ENCODE data around the gene PIGS. TPM values are rescaled to one million over a fixed set of nuclear protein-coding genes. Genes with fewer than 3 reads are reported as not detected.
"Not testable (repeated sequence)": the region's sequence is repeated elsewhere in the genome, so short reads cannot be mapped to it uniquely, and the experiment has no call there.

Gene PIGS
- total RNA-seq, 1 experiment from 2014 or later = 64.2 TPM

- Histone ChIP-seq H3K4me3 (no peak within 1 kb of the TSS), H3K4me1 (replicated peaks; ENCODE audit: insufficient read depth) (peaks cover 10% of the 10 kb centered on the region), H3K79me2 (ENCODE audit: low read depth) (no peaks in the 10 kb centered on the region), H4K20me1 (ENCODE audit: insufficient read depth) (no peaks in the 10 kb centered on the region; the same call in 1 of the 2 replicates), H3K36me3 (ENCODE audit: low read depth) (0 out of 2 replicates have a peak, but pooled peaks cover 4% of the 10 kb centered on the region), H3K4me2 (peak within 1 kb of the TSS; percentile 52), H3K27ac (no peak within 1 kb of the TSS), H3K9me3 (ENCODE audit: insufficient read depth, low read depth) (no peaks in the 10 kb centered on the region), H3F3A (ENCODE audit: insufficient read depth, low read depth) (peaks cover 15% of the 10 kb centered on the region; the same call in 1 of the 2 replicates), H3K9me2 (ENCODE audit: insufficient read depth) (no peaks in the 10 kb centered on the region), H2AFZ (0 out of 2 replicates have a peak within 1 kb of the TSS, but pooled peaks have one; percentile 41), H3K27me3 (ENCODE audit: insufficient read depth, low read depth) (no peaks in the 10 kb centered on the region)
- no TSS peak for BruUV-seq (replicated peaks)
- TF ChIP-seq CTCF (conservative IDR thresholded peaks at IDR 0.05) (no peak), EZH2 (IDR thresholded peaks at IDR 0.05; ENCODE audit: low read depth) (no peak)
- CTCF ChIA-PET = interaction anchor here (0.5 to 0.6 kb wide), 2 partner anchors 145 to 715 kb away, joined by 6 to 7 read pairs; no protein-coding TSS in a partner anchor
- peak; percentile 79 to 91 for DNase-seq
- POLR2A ChIA-PET (ENCODE audit: unreplicated experiment) = interaction anchor here (0.7 to 1.0 kb wide), 2 partner anchors 24 to 241 kb away, joined by 4 to 5 read pairs; partner anchors contain the start of gene UNC119
- intact Hi-C loops (cut with micrococcal nuclease; ENCODE audit: unreplicated experiment) = no loop called here
Observed at GRCh38 chr17:28576758-28577465, 5.6 kb upstream of the PIGS start, which contains the start of gene ALDOC. TSS of gene ALDOC (minus strand) at chr17:28576895. CDS start at chr17:28575532, 1,363 bp downstream.

- H3K27ac ChIP-seq; H2AFZ ChIP-seq; H3K4me3 ChIP-seq; H3K79me2 ChIP-seq (ENCODE audit: low read depth); BruUV-seq (replicated peaks); H3K9me2 ChIP-seq (ENCODE audit: insufficient read depth); H4K20me1 ChIP-seq (ENCODE audit: insufficient read depth); DNase-seq; H3K9me3 ChIP-seq (ENCODE audit: insufficient read depth, low read depth); POLR2A ChIA-PET (ENCODE audit: unreplicated experiment); H3K36me3 ChIP-seq (ENCODE audit: low read depth); CTCF ChIA-PET; H3K27me3 ChIP-seq (ENCODE audit: insufficient read depth, low read depth); intact Hi-C loops (cut with micrococcal nuclease; ENCODE audit: unreplicated experiment); H3K4me2 ChIP-seq: not testable (repeated sequence)
- peaks cover 15% of the 10 kb centered on the region; the same call in 1 of the 2 replicates for H3F3A ChIP-seq (ENCODE audit: insufficient read depth, low read depth)
- H3K4me1 ChIP-seq (replicated peaks; ENCODE audit: insufficient read depth) = peaks cover 10% of the 10 kb centered on the region
Observed at GRCh38 chr17:28576016-28576415, 4.7 kb upstream of the PIGS start.

GRCh38 chr17:28575126-28575795 is 3.9 kb upstream of the PIGS start:
- 0 out of 2 replicates have a peak, but pooled peaks cover 4% of the 10 kb centered on the region for H3K36me3 ChIP-seq (ENCODE audit: low read depth)
- H3K27ac ChIP-seq = no peak overlapping the region
- H3K4me3 ChIP-seq = no peak overlapping the region
- H3K9me3 ChIP-seq (ENCODE audit: insufficient read depth, low read depth) = no peaks in the 10 kb centered on the region
- ChIA-PET CTCF (interaction anchor here (0.5 kb wide), 1 partner anchor 770 kb away, joined by 5 read pairs; no protein-coding TSS in a partner anchor), POLR2A (ENCODE audit: unreplicated experiment) (no interaction called here)
- no peaks in the 10 kb centered on the region for H3K9me2 ChIP-seq (ENCODE audit: insufficient read depth)
- intact Hi-C loops (cut with micrococcal nuclease; ENCODE audit: unreplicated experiment) = no loop called here
- no peak overlapping the region for H2AFZ ChIP-seq
- TF ChIP-seq CTCF (conservative IDR thresholded peaks at IDR 0.05) = no peak
- TF ChIP-seq EZH2 (IDR thresholded peaks at IDR 0.05; ENCODE audit: low read depth) = no peak
- DNase-seq = no peak
- H3K27me3 ChIP-seq (ENCODE audit: insufficient read depth, low read depth) = no peaks in the 10 kb centered on the region
- no peak overlapping the region for H3K4me2 ChIP-seq
- H4K20me1 ChIP-seq (ENCODE audit: insufficient read depth) = no peaks in the 10 kb centered on the region
- peaks cover 14% of the 10 kb centered on the region for H3K4me1 ChIP-seq (replicated peaks; ENCODE audit: insufficient read depth)
- H3F3A ChIP-seq (ENCODE audit: insufficient read depth, low read depth) = peaks cover 15% of the 10 kb centered on the region; the same call in 1 of the 2 replicates
- peaks cover 9% of the 10 kb centered on the region for H3K79me2 ChIP-seq (ENCODE audit: low read depth)
- no TSS peak for BruUV-seq (replicated peaks)

Data from PC-9 (cell line).